HepG2 (cell line): ENCODE measurements around the gene INO80C. TPM values are rescaled to one million over a fixed set of nuclear protein-coding genes. Genes with fewer than 3 reads are reported as not detected.

Experiments
- BCL6 ChIP-seq: IDR thresholded peaks from 2 replicates; pipeline ENCODE4 v1.6.1; 2016; ENCODE audit warnings: missing genetic modification reagents, missing compliant biosample characterization
- KAT2B ChIP-seq: fragments of 150-350 bp; IDR thresholded peaks from 2 replicates; pipeline ENCODE4 v1.6.1; 2014; ENCODE audit warnings: low read depth, low read length, borderline replicate concordance
- KDM3A ChIP-seq: IDR thresholded peaks from 2 replicates; pipeline ENCODE4 v1.6.1; 2018; ENCODE audit warnings: low read depth, missing compliant biosample characterization
- MED13 ChIP-seq: sonication (generic); formaldehyde crosslinking; IDR thresholded peaks from 2 replicates; pipeline ENCODE4 v1.5.0; 2020; ENCODE audit warnings: missing genetic modification reagents
- MIER3 ChIP-seq: IDR thresholded peaks from 2 replicates; pipeline ENCODE4 v1.6.1; 2016; ENCODE audit warnings: missing compliant biosample characterization, borderline replicate concordance
- MTA3 ChIP-seq: sonication (generic); formaldehyde crosslinking; IDR thresholded peaks from 2 replicates; pipeline ENCODE4 v1.4.0; 2020; ENCODE audit warnings: missing genetic modification reagents
- NCOR1 ChIP-seq: fragments of 200-600 bp; sonication (generic); IDR thresholded peaks from 2 replicates; pipeline ENCODE4 v1.7.0; 2017; ENCODE audit warnings: antibody characterized with exemption, low read length, borderline replicate concordance
- PCBP1 ChIP-seq: fragments of 200-400 bp; formaldehyde crosslinking; IDR thresholded peaks from 2 replicates; pipeline ENCODE4 v1.6.1; 2017; ENCODE audit warnings: mild to moderate bottlenecking, low read depth, low read length, borderline replicate concordance
- PCBP2 ChIP-seq: fragments of 200-400 bp; formaldehyde crosslinking; optimal IDR thresholded peaks from 2 replicates; pipeline ENCODE3; 2018; ENCODE audit warnings: low read length, low read depth; ENCODE audit not compliant: poor library complexity, severe bottlenecking
- SATB2 ChIP-seq: sonication (generic); formaldehyde crosslinking; IDR thresholded peaks from 2 replicates; pipeline ENCODE4 v1.5.0; 2020; ENCODE audit warnings: missing genetic modification reagents
- U2AF2 ChIP-seq: fragments of 200-400 bp; formaldehyde crosslinking; IDR thresholded peaks from 2 replicates; pipeline ENCODE4 v1.6.1; 2017; ENCODE audit warnings: low read depth, mild to moderate bottlenecking, low read length
- ZBTB3 ChIP-seq: sonication (generic); formaldehyde crosslinking; IDR thresholded peaks from 2 replicates; pipeline ENCODE4 v1.4.0; 2020; ENCODE audit warnings: low read depth, mild to moderate bottlenecking, moderate library complexity, missing genetic modification reagents, borderline replicate concordance
- ZBTB7B ChIP-seq: sonication (generic); formaldehyde crosslinking; IDR thresholded peaks from 2 replicates; pipeline ENCODE4 v1.4.0; 2020; ENCODE audit warnings: missing genetic modification reagents
- ZFY ChIP-seq: sonication (generic); formaldehyde crosslinking; IDR thresholded peaks from 2 replicates; pipeline ENCODE4 v1.4.0; 2020; ENCODE audit warnings: missing genetic modification reagents
- ZNF138 ChIP-seq: sonication (generic); formaldehyde crosslinking; IDR thresholded peaks from 2 replicates; pipeline ENCODE4 v1.5.0; 2020; ENCODE audit warnings: mild to moderate bottlenecking, low read depth, missing genetic modification reagents
- ZNF160 ChIP-seq: sonication (generic); formaldehyde crosslinking; IDR thresholded peaks from 2 replicates; pipeline ENCODE4 v1.8.0; 2022; ENCODE audit warnings: mild to moderate bottlenecking, inconsistent platforms, missing genetic modification reagents
- ZNF501 ChIP-seq: sonication (generic); formaldehyde crosslinking; IDR thresholded peaks from 2 replicates; pipeline ENCODE4 v1.5.1; 2020; ENCODE audit warnings: mild to moderate bottlenecking, moderate library complexity, missing genetic modification reagents
- ZNF549 ChIP-seq: sonication (generic); formaldehyde crosslinking; IDR thresholded peaks from 2 replicates; pipeline ENCODE4 v1.5.0; 2020; ENCODE audit warnings: missing genetic modification reagents
- ZNF589 ChIP-seq: sonication (generic); formaldehyde crosslinking; conservative IDR thresholded peaks from 2 replicates; pipeline ENCODE4 v1.8.0; 2022; ENCODE audit warnings: mild to moderate bottlenecking, moderate library complexity, missing genetic modification reagents
- ZNF7 ChIP-seq: IDR thresholded peaks from 2 replicates; pipeline ENCODE4 v1.6.1; 2016; ENCODE audit warnings: missing biosample characterization, missing genetic modification reagents
- ZNF766 ChIP-seq: sonication (generic); formaldehyde crosslinking; IDR thresholded peaks from 2 replicates; pipeline ENCODE4 v1.5.0; 2020; ENCODE audit warnings: missing genetic modification reagents, borderline replicate concordance
- polyA plus RNA-seq, 8 experiments: library from polyadenylated mRNA; depleted of rRNA in 3 of 8; stranded (reverse) in 7 of 8; unstranded in 1 of 8; fragments of >200 nt; fragmentation: Illumina TruSeq in 4 of 8; extraction: Trizol in 4 of 8; gene quantifications; 2 replicates each; pipeline versions ENCODE4 v1.2.1 to v1.2.3, GENCODE V29; 2011 to 2016; ENCODE audit warnings: low read depth in 4 of 8, missing spikeins in 1 of 8, mixed read lengths in 1 of 8; ENCODE audit not compliant: insufficient read depth in 1 of 8
- total RNA-seq, 5 experiments: library from RNA; depleted of rRNA; stranded (reverse); fragments of >200 nt; fragmentation: Illumina TruSeq; extraction: Trizol; gene quantifications; 2 replicates each; pipeline ENCODE4 v1.2.3, GENCODE V29; 2016; ENCODE audit warnings: low read depth in 1 of 5
- TF ChIP-seq, protein P1 (sequence below): IDR thresholded peaks from 2 replicates; pipeline ENCODE4 v1.6.1; 2016; ENCODE audit warnings: low read depth, missing genetic modification reagents, missing compliant biosample characterization
- TF ChIP-seq, protein P2 (sequence below): sonication (generic); formaldehyde crosslinking; IDR thresholded peaks from 2 replicates; pipeline ENCODE4 v1.4.0; 2020; ENCODE audit warnings: mild to moderate bottlenecking, missing genetic modification reagents

Gene INO80C
- total and polyA plus RNA-seq, 2 of the 13 experiments (the other 11 are each of a cell fraction or from before 2014, with no cell fraction given), result 8.2 to 15.4 TPM

DNA sequence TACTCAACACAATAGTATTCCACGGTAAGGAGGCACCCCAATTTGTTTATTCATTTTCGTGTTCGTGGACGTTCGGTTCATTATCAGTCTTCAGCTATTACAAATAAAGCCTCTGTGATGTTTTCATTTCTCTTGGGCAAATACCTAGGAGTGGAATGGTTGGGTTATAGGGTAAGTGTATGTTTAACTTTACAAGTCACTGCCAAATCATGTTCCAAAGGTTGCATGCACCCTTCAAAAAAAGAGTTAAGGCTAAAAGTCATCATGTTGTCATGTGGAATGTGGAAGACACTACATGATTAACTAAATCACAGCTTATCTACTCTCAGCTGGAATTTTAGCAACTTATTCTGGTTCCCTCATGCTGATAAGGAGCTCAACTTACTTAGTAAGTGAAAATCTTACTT, 15.8 kb downstream of the INO80C start (continued):
- TF ChIP-seq, protein P1, sequence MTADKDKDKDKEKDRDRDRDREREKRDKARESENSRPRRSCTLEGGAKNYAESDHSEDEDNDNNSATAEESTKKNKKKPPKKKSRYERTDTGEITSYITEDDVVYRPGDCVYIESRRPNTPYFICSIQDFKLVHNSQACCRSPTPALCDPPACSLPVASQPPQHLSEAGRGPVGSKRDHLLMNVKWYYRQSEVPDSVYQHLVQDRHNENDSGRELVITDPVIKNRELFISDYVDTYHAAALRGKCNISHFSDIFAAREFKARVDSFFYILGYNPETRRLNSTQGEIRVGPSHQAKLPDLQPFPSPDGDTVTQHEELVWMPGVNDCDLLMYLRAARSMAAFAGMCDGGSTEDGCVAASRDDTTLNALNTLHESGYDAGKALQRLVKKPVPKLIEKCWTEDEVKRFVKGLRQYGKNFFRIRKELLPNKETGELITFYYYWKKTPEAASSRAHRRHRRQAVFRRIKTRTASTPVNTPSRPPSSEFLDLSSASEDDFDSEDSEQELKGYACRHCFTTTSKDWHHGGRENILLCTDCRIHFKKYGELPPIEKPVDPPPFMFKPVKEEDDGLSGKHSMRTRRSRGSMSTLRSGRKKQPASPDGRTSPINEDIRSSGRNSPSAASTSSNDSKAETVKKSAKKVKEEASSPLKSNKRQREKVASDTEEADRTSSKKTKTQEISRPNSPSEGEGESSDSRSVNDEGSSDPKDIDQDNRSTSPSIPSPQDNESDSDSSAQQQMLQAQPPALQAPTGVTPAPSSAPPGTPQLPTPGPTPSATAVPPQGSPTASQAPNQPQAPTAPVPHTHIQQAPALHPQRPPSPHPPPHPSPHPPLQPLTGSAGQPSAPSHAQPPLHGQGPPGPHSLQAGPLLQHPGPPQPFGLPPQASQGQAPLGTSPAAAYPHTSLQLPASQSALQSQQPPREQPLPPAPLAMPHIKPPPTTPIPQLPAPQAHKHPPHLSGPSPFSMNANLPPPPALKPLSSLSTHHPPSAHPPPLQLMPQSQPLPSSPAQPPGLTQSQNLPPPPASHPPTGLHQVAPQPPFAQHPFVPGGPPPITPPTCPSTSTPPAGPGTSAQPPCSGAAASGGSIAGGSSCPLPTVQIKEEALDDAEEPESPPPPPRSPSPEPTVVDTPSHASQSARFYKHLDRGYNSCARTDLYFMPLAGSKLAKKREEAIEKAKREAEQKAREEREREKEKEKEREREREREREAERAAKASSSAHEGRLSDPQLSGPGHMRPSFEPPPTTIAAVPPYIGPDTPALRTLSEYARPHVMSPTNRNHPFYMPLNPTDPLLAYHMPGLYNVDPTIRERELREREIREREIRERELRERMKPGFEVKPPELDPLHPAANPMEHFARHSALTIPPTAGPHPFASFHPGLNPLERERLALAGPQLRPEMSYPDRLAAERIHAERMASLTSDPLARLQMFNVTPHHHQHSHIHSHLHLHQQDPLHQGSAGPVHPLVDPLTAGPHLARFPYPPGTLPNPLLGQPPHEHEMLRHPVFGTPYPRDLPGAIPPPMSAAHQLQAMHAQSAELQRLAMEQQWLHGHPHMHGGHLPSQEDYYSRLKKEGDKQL, result 0 out of 2 replicates have a peak, but pooled peaks have one; percentile 17
- TF ChIP-seq MED13 (no peak), SATB2 (no peak), ZNF138 (no peak), MTA3 (CRISPR knock-in tag) (no peak), NCOR1 (peak; percentile 29; the same call in 1 of the 2 replicates), ZNF160 (CRISPR knock-in tag) (no peak), KDM3A (CRISPR knock-in tag) (no peak), ZNF766 (CRISPR knock-in tag) (no peak), ZBTB3 (no peak), ZNF549 (no peak), MIER3 (peak; percentile 17; the same call in 1 of the 2 replicates), ZBTB7B (no peak), ZNF501 (CRISPR knock-in tag) (no peak), BCL6 (no peak), ZNF7 (no peak), PCBP2 (no peak), ZNF589 (no peak), KAT2B (no peak), U2AF2 (no peak), PCBP1 (no peak), ZFY (CRISPR knock-in tag) (no peak)
- TF ChIP-seq, protein P2, sequence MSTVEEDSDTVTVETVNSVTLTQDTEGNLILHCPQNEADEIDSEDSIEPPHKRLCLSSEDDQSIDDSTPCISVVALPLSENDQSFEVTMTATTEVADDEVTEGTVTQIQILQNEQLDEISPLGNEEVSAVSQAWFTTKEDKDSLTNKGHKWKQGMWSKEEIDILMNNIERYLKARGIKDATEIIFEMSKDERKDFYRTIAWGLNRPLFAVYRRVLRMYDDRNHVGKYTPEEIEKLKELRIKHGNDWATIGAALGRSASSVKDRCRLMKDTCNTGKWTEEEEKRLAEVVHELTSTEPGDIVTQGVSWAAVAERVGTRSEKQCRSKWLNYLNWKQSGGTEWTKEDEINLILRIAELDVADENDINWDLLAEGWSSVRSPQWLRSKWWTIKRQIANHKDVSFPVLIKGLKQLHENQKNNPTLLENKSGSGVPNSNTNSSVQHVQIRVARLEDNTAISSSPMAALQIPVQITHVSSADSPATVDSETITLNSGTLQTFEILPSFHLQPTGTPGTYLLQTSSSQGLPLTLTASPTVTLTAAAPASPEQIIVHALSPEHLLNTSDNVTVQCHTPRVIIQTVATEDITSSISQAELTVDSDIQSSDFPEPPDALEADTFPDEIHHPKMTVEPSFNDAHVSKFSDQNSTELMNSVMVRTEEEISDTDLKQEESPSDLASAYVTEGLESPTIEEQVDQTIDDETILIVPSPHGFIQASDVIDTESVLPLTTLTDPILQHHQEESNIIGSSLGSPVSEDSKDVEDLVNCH (CRISPR knock-in tag), result no peak
